ENCODE measurements around the gene SNX5.

SNX5 gene

GRCh38 chr20:17947474-17947815, 21.1 kb downstream of the SNX5 start:
- TF ChIP-seq CTCF (IDR thresholded peaks at IDR 0.05; ENCODE audit: low read depth, low read length, missing control alignments), result no peak
- no peak for DNase-seq (ENCODE audit: low read depth)
- H3K4me3 ChIP-seq (ENCODE audit: low read depth, low read length), result no peak overlapping the region

GRCh38 chr20:17946572-17947473, 21.8 kb downstream of the SNX5 start:
- TF ChIP-seq CTCF (IDR thresholded peaks at IDR 0.05; ENCODE audit: low read depth, low read length, missing control alignments), result no peak
- DNase-seq (ENCODE audit: low read depth), result no peak
- no peak overlapping the region for H3K4me3 ChIP-seq (ENCODE audit: low read depth, low read length)

- no peak for TF ChIP-seq CTCF (IDR thresholded peaks at IDR 0.05; ENCODE audit: low read depth, low read length, missing control alignments)
- no peak for DNase-seq (ENCODE audit: low read depth)
Measured at GRCh38 chr20:17946040-17946439, 22.6 kb downstream of the SNX5 start.

GRCh38 chr20:17944854-17945474, 23.6 kb downstream of the SNX5 start:
- no peak overlapping the region for H3K4me3 ChIP-seq (ENCODE audit: low read depth, low read length)
- DNase-seq (ENCODE audit: low read depth), result no peak
- TF ChIP-seq CTCF (IDR thresholded peaks at IDR 0.05; ENCODE audit: low read depth, low read length, missing control alignments), result no peak

More at GRCh38 chr20:17946040-17946439, 22.6 kb downstream of the SNX5 start:
- no peak overlapping the region for H3K4me3 ChIP-seq (ENCODE audit: low read depth, low read length)

- H3K4me3 ChIP-seq (ENCODE audit: low read depth, low read length), result no peak overlapping the region
- DNase-seq (ENCODE audit: low read depth), result no peak
- TF ChIP-seq CTCF (IDR thresholded peaks at IDR 0.05; ENCODE audit: low read depth, low read length, missing control alignments), result no peak
Measured at GRCh38 chr20:17943343-17943742, 25.3 kb downstream of the SNX5 start.

GRCh38 chr20:17941826-17942196, 26.8 kb downstream of the SNX5 start:
- DNase-seq (ENCODE audit: low read depth), result no peak
- no peak for TF ChIP-seq CTCF (IDR thresholded peaks at IDR 0.05; ENCODE audit: low read depth, low read length, missing control alignments)
- no peak overlapping the region for H3K4me3 ChIP-seq (ENCODE audit: low read depth, low read length)

Data from GM12864 (cell line).